ENCODE data around the gene BAZ1B.
"Not testable (repeated sequence)": the region's sequence is repeated elsewhere in the genome, so short reads cannot be mapped to it uniquely, and the experiment has no call there.

BAZ1B gene

DNA sequence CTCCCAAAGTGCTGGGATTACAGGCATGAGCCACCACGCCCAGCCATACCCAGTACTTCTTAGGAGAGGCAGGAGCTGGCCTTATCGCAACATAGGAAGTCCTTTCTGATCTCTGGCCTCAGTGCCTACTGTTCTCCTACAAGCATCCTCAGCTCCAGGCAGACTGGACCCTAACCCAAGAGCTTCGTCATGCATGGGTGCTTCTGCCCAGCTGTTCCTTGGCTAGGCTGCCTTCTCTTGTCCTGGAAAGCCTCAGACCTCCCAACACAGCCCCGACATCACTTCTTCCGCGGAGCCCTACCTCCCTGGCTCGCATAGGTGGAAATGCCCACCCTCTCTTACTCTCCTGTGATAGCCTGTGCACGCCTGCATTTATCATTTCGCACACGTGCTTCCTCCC, 19.6 kb upstream of the BAZ1B start:
- no peak for DNase-seq

GRCh38 chr7:73539709-73540108, 17.6 kb upstream of the BAZ1B start:
- DNase-seq = no peak

DNA sequence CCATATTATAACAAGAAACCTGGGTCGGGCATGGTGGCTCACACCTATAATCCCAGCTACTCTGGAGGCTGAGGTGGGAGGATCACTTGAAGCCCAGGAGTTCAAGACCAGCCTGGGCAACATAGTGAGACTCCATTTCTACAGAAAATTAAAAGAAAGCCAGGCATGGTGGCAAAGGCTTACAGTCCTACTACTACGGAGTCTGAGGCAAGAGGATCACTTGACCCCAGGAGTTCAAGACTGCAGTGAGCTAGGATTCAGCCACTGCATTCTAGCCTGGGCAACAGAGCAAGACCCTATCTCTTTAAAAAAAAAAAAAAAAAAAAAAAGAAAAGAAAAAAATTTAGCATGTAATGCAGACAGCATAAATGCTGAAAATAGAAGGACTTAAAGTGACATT, 16.4 kb upstream of the BAZ1B start:
- DNase-seq = not testable (repeated sequence)

- no peak for DNase-seq
Observed at GRCh38 chr7:73537051-73537450, 15.0 kb upstream of the BAZ1B start.

DNA sequence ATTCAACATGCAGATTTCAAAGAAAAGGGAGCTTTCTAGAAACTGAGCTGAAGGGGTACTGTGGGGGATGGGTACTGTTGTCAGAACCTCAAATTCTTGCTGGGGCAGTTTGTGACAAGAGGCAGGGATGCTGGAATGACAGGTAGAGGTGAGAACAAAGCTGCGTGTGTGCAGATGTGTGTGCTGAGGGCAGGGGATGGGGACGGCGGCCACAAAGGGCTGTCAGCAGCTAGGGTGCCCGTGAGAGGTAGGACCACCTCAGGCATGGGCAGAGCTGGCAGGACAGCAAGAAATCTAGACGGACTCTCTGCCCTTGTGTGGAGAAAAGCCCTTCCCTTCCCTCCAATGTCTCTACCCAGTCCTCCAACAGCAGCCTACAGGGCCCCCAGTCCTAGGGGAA, 14.4 kb upstream of the BAZ1B start:
- DNase-seq = no peak

- DNase-seq = not testable (repeated sequence)
Observed at GRCh38 chr7:73535918-73536317, 13.8 kb upstream of the BAZ1B start.

DNA sequence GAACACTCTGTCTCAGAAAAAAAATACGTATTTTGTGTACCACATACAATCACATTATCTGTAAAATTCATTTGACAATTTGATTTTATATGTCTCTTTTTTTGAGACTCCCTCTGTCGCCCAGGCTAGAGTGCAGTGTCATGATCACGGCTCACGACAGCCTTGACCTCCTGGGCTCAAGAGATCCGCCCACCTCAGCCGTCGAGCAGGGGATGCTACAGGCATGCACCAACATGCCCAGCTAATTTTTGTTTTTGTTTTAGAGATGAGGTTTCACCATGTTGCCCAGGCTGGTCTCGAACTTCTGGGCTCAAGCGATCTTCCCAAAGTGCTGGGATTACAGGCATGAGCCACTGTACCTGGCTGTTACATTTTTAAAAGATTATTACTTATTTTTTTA, 11.6 kb upstream of the BAZ1B start:
- no peak for DNase-seq

- DNase-seq = no peak
Observed at GRCh38 chr7:73532224-73532623, 10.1 kb upstream of the BAZ1B start.

DNA sequence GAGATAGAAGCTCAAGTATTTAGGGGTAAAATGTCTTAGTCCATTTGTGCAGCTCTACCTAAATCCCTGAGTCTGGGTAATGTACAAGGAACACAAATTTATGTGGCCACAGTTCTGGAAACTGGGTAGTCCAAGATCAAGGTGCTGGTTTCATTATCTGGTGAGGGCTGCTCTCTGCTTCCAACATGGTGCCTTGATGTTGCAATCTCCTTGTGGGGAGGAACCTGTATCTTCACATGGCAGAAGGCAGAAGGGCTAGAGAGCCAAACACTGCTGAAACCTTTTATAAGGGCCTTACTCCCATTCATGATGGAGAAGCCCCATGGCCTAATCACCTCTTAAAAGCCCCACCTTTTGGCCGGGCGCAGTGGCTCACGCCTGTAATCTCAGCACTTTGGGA, 8.7 kb upstream of the BAZ1B start:
- DNase-seq = no peak

- no peak for DNase-seq
Observed at GRCh38 chr7:73526896-73527821, 5.1 kb upstream of the BAZ1B start.

- DNase-seq = not testable (repeated sequence)
Observed at GRCh38 chr7:73526158-73526494, 4.0 kb upstream of the BAZ1B start.

GRCh38 chr7:73521636-73522104, 423 bp downstream of the BAZ1B start:
- DNase-seq = no peak

DNA sequence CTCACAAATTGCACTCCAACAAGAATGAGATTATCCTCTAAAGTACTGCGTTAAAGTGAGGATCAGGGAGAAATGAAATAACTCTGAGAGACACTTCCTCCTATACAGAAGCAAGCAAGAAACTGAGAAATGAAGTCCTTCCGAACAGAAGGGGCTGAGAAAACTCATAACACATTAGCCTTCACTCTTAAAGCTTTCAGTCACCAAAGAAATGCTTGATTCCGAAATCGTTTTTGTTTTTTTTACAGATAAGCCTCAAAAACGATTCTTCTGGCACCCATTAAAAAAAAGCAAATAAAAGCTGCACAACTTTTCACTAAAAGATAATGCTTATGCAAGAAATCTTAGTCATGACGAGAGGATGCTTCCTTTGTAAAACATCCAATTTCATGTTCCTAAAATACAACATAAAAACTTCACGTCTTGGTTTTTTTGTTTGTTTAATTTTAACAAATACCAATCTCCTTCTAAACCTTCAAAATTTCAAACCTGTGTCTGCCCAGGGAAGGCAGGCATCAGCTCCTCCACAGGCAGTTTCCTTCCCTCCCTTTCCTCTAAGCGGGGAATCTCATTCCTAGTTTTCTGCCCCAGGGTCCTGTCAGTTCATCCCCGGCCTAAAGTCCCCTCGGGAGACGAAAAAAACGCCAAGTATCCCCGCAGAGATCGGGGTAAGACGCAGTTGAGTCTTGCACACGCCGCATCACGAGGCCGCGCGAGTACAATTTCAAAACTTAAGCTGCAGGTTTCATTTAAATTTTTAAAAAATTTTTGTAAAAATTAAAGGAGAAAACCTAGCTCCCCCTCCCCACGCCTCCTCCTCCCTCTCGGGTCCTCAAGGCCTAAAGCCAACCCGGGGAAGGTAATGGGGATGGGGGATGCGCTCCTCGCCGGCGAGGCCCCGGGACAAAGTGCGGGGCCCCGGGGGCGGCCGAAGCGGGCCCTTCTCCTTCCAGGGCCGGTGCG, 1.1 kb downstream of the BAZ1B start:
- DNase-seq = peak; percentile 35

DNA sequence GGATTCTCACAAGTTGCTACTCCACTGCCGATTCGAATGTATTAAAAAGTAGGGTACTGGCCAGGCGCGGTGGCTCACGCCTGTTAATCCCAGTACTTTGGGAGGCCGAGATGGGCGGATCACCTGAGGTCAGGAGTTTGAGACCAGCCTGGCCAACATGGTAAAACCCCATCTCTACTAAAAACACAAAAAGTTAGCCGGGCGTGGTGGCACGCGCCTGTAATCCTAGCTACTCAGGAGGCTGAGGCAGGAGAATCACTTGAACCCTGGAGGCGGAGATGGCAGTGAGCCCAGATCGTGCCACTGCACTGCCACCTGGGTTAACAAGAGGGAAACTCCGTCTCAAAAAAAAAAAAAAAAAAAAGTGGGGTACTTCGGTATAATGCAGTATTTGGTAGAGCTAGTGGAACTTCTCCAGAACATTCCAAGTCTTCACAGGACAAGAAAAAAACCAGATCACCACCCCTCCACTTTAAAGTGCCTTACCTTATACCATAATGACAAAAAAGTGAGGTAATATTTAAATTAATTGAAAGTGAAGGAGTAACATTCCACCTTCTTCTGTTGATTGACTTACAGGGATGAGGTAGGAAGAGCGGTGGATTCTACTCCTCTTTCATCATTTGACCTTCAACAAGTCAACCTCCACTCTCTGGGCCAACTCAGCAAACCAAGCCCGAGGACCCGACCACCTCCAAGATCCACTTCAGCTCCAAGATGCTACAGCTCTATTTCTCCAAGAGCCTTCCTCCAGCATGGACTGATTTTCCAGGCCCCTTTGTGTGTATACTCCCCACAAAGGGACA, 2.0 kb downstream of the BAZ1B start:
- DNase-seq = no peak

DNA sequence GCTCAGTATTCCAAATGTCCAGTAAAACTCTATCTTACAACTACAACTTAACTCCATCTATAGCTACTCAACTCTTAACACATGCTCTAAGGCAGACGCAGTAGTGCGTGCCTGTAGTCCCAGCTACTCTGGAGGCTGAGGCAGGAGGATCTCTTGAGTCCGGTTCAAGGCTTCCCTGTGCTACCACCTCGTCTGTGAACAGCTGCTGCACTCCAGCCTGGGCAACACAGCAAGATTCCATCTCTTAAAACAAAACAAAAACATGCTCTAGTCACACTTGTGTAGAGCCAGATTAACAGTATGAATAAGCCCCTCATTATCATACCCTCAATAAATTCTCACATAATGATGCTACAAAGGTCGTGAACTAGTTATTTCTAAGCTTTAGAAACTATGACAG, 3.6 kb downstream of the BAZ1B start:
- no peak for DNase-seq

GRCh38 chr7:73517241-73517995, 4.7 kb downstream of the BAZ1B start:
- DNase-seq = no peak

DNA sequence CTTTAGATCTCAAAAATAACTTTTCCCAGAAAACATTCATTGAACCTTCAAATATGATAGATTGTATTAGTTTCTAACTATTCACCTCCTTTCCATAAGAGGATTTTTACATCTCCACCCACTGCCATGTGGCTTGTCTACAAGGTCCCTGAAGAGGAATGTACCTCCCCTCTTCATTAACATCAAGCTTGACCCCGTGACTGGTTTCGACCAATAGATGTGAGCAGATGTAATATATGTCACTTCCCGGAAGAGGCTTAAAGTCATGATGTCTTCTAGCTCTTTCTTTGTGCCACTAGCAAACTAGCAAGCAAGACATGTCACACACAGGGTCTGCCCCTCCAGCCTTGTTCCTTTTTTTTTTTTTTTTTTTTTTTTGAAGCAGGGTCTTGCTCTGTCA, 6.9 kb downstream of the BAZ1B start:
- no peak for DNase-seq

GRCh38 chr7:73512018-73512780, 9.9 kb downstream of the BAZ1B start:
- no peak for DNase-seq

DNA sequence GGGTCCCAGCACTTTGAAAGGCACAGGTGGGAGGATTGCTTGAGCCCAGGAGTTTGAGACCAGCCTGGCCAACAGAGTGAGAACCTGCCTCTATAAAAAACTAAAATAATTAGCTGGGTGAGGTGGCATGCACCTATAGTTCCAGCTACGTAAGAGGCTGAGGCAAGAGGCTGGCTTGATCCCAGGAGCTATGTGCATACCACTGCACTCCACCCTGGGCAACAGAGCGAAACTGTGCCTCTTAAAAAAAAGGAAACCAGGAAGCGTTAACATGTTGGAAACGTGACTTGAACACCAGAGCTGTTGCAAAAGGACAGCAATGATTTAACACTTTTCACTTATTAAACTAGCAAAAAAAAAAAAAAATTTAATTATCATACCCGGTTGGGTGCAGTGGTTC, 12.6 kb downstream of the BAZ1B start:
- no peak for DNase-seq

GRCh38 chr7:73507556-73507955, 14.5 kb downstream of the BAZ1B start:
- no peak for DNase-seq

DNA sequence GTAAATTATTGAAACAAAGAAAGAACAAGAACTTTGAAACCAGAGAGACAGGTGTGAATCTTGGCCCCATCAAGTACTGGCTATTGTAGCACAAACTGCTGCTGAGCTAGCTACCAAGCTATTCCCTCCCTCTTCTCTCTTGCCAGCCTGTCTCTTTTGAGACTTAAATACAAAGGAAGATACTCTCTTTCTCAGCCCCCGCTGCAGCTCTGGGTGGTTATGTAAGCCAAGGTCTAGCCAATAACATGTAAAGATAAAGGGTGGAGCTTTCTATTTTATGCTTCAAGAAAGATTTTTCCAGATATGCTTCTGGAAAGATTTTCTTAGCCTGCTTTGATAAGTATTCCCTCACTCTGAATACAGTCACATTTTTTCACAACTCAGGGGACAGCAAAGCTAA, 17.2 kb downstream of the BAZ1B start:
- no peak for DNase-seq
